Epithelial cell of proximal tubule (primary cell): ENCODE data around the gene LPCAT1. TPM values are rescaled to one million over a fixed set of nuclear protein-coding genes. Genes with fewer than 3 reads are reported as not detected.

ENCODE experiments used
- DNase-seq: peaks from one replicate; pipeline ENCODE4 v3.0.0-alpha.2; 2011; ENCODE audit warnings: low read depth
- H3K4me3 ChIP-seq: 2 replicates; pipeline ENCODE4 v1.5.1; 2011; ENCODE audit warnings: low read depth, mild to moderate bottlenecking, low read length
- total RNA-seq: library from RNA; depleted of rRNA; stranded (reverse); fragments of >200 nt; gene quantifications from 2 replicates; pipeline ENCODE4 v1.2.3, GENCODE V29; 2015
- TF ChIP-seq, protein P1 (sequence below): conservative IDR thresholded peaks from 2 replicates; pipeline ENCODE4 v1.5.1; 2012; ENCODE audit warnings: low read depth, mild to moderate bottlenecking, low read length

The LPCAT1 gene
- total RNA-seq, 1 donor from 2014 or later = 105 TPM

- H3K4me3 ChIP-seq = no peak overlapping the region
- TF ChIP-seq, protein P1, sequence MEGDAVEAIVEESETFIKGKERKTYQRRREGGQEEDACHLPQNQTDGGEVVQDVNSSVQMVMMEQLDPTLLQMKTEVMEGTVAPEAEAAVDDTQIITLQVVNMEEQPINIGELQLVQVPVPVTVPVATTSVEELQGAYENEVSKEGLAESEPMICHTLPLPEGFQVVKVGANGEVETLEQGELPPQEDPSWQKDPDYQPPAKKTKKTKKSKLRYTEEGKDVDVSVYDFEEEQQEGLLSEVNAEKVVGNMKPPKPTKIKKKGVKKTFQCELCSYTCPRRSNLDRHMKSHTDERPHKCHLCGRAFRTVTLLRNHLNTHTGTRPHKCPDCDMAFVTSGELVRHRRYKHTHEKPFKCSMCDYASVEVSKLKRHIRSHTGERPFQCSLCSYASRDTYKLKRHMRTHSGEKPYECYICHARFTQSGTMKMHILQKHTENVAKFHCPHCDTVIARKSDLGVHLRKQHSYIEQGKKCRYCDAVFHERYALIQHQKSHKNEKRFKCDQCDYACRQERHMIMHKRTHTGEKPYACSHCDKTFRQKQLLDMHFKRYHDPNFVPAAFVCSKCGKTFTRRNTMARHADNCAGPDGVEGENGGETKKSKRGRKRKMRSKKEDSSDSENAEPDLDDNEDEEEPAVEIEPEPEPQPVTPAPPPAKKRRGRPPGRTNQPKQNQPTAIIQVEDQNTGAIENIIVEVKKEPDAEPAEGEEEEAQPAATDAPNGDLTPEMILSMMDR = no peak
- peak; percentile 3 for DNase-seq
Observed at GRCh38 chr5:1420211-1421195, 103.3 kb downstream of the LPCAT1 start.

GRCh38 chr5:1419476-1420210 lies 104.1 kb downstream of the LPCAT1 start:
- TF ChIP-seq, protein P1 = no peak
- no peak overlapping the region for H3K4me3 ChIP-seq
- DNase-seq = no peak

DNA sequence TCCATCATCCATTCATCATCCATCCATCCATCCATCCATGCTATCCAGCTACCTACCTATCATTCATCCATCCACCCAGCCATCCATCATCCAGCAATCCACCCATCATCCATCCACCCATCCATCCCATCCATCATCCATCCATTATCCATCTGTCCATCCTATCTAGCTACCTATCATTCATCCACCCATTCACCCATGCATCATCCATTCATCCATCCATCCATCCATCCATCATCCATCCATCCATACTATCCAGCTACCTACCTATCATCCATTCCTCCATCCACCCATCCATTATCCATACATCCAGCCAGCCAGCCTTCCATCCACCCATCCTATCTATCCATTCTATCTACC lies 104.9 kb downstream of the LPCAT1 start:
- H3K4me3 ChIP-seq = no peak overlapping the region
- no peak for DNase-seq
- TF ChIP-seq, protein P1 = no peak

GRCh38 chr5:1418238-1418920 lies 105.4 kb downstream of the LPCAT1 start:
- DNase-seq = no peak
- TF ChIP-seq, protein P1 = no peak
- H3K4me3 ChIP-seq = no peak overlapping the region

DNA sequence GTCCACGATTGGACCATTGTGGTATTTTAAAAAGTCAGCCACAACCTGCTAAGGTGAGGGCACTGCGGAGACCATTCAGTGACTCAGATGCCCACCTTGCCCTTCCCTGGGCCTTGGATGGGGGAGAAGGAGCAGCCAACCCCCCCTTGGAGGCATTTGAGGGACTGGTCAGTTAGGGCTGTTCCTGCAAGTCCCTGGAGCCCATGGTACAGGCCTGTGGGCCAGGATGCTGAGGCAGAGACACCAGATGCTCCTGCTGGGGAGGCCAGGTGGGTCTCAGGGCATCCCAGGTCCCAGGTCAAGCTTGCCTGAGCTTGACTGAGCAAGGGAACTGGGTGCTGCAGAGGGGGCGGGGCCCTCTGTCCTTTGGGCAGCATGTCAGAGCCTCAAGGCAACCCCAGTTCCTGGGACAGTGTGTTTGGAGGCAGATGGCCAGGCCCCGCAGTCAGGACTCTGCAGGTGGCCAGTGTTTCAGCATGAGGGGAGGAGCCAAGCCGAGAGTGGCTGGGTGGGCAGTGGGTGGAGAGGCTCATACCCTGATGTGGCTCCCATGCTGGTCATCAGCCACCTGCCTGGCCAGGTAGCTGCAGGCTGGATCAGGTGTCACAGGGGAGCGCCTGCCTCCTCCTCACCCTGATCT lies 106.1 kb downstream of the LPCAT1 start:
- no peak overlapping the region for H3K4me3 ChIP-seq
- no peak for DNase-seq
- TF ChIP-seq, protein P1 = no peak

- DNase-seq = no peak
- no peak overlapping the region for H3K4me3 ChIP-seq
- TF ChIP-seq, protein P1 = no peak
Observed at GRCh38 chr5:1416856-1417469, 106.8 kb downstream of the LPCAT1 start.
